Dermis blood vessel endothelial cell (primary cell): ENCODE results near the gene TARDBP. TPM values are rescaled to one million over a fixed set of nuclear protein-coding genes. Genes with fewer than 3 reads are reported as not detected.
"Not testable (repeated sequence)": the region's sequence is repeated elsewhere in the genome, so short reads cannot be mapped to it uniquely, and the experiment has no call there.

Experiments used
- DNase-seq: peaks from one replicate; pipeline ENCODE4 v3.0.0; 2010
- total RNA-seq: library from RNA; depleted of rRNA; stranded (reverse); fragments of >200 nt; gene quantifications from 2 replicates; pipeline ENCODE4 v1.2.3, GENCODE V29; 2014

Gene TARDBP
- total RNA-seq, 1 donor from 2014 or later = 133 TPM

- no peak for DNase-seq
Measured at GRCh38 chr1:11042995-11043874, 30.8 kb downstream of the TARDBP start.

DNA sequence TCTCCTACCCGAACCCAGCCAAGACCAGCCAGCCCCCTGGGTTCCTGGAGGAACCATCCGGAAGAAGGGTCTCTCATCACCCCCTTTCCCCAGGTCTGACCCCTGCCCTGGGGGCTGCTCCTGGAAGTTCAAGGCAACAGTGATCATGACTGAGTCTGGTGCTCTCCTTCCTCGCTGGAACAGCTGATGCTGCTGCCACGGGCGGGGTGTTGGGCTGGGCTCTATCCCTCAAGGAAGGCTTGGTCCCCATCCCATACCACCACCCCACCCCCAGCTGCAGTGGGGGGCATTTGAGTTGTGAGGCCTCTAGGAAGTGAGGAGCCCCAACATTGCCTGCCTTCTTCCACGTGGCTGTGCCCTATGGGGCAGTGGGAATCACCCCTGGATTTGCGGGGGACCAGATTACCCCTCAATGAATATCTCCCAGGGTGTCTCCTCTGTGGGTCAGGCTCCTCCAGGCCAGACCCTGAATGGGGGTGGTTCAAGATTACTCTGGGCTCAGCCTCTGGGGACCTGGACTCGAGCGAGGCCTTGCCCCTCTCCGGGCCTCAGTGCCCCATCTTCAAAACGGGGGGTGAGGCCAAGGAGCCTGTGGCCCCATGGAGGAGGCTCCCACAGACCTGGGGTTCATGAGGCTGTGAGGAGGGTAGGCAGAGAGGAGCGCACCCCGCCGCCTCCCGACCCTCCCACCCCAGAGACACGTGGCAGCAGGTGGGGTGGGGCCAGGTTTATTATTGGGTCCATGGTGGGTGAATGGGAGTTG, 31.8 kb downstream of the TARDBP start:
- DNase-seq = no peak

GRCh38 chr1:11044849-11045427, 32.5 kb downstream of the TARDBP start:
- DNase-seq = no peak

DNA sequence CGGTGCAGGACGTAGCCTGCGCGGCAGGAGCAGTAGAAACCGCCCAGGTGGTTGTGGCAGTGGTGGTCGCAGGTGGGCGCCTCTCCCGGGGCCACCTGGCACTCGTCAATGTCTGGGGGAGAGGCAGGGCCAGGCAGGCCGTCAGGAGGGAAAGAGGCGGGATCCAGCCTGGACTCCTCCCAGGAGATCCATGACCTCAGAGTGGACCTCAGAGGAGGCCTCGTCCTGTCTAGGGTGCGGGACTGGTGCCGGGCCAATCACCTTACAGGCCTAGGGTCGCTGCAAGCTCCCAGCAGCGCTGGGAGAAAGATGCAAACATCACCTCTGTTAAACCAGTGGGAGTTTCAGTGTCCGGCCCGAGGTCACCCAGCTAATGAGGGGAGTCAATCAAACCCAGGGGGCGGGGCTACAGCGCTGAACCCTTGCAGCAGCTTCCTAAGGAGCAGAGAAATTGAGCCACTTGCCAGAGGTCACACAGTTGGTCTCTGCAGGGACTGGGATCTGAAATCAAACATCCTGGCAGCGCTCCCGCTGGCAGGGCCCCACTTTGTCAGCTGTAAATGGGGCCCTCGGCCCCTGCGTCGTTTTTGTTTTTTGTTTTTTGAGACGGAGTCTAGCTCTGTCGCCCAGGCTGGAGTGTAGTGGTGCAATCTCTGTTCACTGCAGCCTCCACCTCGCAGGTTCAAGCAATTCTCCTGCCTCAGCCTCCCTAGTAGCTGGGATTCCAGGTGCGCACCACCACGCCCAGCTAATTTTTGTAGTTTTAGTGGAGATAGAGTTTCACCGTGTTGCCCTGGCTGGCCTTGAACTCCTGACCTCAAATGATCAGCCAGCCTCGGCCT, 33.2 kb downstream of the TARDBP start:
- no peak for DNase-seq

DNA sequence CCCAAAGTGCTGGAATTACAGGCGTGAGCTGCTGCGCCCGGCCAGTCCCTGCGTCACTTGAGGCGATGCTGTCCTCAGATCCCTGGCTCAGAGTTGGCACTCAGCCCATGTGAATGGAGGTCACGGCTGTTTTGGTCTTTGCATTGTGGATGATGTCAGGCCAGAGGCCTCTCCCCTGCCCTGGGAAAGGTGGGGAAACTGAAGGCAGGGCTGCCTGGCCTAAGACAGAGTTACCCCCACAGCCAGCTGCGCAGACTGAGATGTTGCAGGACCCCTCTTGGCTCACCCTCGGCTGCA, 33.8 kb downstream of the TARDBP start:
- no peak for DNase-seq

DNA sequence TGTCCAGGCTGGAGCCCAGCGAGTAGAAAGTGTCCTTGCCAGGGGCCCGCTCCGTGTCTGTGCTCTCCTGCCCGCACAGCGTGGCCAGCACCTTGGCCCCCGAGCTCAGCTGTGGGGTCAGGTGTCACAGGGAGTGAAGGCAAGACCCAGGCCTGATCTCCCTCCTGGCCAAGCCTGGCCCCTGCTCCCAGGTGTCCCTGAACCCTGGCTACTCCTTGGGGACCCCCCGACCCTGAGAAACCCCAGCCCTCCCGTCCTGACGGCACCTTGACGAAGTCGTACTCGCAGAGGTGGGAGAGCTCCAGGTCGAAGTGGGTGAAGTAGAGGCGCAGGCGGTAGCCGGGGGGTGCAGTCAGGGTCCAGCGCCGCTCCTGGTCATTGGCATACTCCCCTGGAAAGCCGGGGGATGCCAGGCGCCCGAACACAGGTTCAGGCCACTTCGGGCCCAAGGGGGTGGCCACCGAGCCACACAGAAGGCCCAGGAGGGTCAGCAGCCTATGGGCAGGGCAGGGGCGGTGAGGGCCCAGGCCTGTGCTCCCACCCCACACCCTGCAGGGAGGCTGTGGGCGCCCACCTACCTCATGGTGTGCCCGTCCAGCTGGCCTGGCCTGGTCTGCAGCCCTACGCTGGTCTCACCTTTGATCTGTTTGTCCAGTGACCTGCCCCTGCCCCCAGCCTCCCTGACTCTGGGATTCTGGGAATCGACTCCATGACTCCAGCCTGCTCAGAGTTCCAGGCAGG, 34.3 kb downstream of the TARDBP start, which contains the start of gene MASP2:
Gene MASP2 (minus strand): TSS at position 615 of the 741 bp plus-strand sequence. CDS start 32 bp downstream, at position 583.
- no peak for DNase-seq

- not testable (repeated sequence) for DNase-seq
Measured at GRCh38 chr1:11051121-11051520, 38.7 kb downstream of the TARDBP start.

DNA sequence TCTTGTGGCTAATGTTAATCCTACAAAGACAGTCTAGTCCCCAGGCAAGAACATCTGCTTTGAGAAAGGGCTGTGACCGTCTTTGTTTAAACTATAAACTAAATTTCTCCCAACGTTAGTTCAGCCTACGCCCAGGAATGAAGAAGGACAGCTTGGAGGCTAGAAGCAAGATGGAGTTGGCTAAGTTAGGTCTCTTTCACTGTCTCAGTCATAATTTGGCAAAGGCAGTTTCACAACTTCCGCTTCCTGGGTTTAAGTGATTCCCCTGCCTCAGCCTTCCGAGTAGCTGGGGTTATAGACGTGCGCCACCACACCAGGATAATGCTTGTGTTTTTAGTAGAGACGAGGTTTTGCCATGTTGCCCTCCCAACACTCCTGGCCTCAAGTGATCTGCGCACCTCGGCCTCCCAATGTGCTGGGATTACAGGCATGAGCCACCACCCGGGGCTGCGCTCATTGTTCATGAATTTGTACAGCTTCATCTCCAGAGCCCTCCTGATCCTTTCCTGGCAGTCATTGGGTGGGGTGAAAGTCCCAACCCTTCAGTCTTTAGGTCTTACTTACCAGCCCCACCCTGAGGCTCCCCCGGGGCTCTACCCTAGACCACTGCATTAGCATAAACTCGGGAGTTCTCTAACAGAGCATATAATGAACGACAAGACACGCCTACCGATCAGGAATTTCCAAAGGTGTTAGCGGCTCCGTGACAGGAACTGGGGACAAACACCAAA, 39.5 kb downstream of the TARDBP start:
- no peak for DNase-seq

DNA sequence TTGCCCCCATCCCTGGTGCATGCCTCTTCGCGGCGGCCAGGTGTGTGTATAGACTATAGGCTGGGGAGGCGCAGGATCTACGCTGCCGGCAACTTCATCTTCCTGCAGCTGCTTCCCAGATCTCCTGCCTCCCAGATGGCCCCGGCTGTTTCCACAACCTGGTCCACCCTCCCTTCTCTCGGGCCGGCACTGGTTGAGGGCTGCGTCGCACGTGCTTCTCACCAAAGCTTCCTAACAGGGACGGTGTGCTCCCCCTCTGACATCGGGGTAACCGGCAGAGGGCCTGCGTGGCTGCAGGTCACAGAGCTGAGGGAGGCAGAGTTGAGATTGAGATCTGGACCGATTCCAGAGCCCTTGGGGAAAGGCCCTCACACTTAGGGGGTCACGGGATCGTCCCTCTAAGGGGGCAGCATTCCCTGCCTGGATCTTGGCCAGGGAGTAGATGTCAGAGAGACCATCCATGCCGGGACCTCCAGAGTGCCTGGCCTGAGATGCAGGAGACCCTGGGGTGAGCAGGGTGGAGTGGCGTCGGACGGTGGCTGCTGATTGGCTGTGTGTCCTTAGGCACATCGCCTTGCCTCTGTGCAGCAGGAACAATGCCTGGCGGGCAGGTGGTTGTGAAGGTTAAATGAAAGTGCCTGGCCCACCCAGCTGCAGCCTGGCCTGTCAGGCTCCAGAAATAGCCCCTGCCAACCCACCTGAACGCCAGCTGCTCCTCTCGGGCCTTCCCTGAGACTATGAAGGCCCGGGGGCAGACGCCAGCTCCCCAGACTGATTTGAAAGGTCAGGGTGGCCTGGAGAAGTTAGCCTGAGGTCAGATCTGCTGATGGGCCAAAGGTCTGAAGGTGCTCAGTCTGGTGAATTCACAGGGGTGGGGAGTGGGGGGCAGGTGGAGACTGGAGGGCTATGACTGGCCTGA, 40.6 kb downstream of the TARDBP start:
- peak; percentile 36 for DNase-seq

- peak; percentile 32 for DNase-seq
Measured at GRCh38 chr1:11053758-11054137, 41.3 kb downstream of the TARDBP start.

DNA sequence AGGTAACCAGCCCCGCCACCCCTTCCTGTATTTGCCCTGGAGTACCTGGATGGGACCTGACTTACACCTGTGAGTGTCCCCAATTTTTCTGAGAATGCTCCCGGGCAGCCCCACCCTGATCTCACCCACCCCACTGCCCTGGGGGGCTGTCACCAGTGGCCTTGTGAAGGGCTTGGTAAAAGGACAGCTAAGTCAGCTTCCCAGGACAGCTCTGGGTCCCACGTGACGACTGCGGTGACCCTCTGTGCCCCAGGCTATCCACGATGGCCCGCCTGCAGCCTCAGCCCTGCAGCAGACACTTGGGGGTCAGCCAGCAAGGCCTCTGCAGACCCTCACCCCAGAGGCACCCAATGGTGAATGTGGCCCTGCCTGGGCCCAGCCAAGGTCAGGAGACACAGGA, 41.7 kb downstream of the TARDBP start:
- no peak for DNase-seq

- no peak for DNase-seq
Measured at GRCh38 chr1:11054666-11055065, 42.2 kb downstream of the TARDBP start.

DNA sequence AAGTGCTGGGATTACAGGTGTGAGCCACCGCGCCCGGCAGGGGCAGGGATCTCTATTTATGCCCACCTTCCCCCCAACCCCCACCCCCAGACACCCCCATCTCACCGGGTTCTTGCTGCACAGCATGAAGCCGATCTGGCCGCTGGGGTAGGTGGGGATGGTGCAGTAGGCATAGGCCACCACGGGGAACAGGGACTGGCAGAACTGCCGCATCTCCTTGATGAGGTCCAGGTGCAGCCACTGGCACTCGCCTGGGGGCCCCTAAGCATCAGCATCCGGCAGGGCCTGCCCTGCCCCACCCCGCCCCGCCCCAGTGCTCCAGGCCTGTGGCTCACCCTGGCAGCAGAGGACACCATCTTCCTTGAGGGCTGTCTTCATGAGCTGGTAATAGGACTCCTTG, 43.2 kb downstream of the TARDBP start:
- no peak for DNase-seq

DNA sequence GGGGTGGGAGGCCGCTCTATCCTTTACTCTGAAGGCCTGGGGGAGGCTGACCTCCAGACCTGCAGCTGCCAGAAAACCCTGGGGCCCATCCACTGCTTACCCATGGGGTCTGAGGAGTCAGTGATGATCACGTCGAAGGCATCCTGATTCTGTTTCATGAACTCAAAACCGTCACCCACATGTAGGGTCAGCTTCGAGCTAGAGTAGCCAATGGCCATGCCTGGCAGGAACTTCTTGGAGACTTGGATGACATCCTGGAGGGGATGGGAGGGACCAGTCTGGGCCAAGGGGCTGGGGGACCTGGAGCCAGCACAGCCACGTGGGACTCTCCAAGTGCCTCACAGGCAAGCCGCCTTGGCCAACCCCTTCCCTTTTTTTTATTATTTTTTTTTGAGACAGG, 44.0 kb downstream of the TARDBP start:
- DNase-seq = no peak

- no peak for DNase-seq
Measured at GRCh38 chr1:11057477-11057876, 45.0 kb downstream of the TARDBP start.

GRCh38 chr1:11058026-11058425, 45.6 kb downstream of the TARDBP start:
- no peak for DNase-seq

DNA sequence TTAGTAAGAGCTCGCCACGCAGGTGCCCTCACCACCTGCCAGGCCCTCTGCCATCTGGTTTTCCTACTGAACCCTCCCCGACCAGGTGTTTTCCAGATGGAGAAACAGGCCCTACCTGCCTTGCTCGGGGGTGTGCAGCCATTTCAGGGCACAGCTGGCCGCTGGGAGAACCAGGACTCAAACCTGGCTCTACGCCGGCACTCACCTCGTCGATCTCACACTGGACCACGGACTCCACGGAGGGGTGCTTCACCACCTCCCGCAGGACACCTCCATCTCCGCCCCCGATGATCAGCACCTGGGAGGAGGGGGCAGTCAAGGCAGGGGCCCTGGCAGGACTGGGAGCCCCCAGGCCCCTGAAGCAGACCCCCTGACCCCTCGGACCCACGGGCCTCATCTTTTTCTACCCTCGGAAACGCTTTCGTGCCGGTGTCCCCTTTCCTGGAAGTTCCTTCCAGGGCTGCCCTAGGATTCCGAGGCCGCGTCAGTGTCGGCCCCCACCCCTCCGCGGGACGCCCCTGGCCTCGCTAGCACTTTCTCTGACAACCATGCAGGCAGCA, 46.2 kb downstream of the TARDBP start:
- no peak for DNase-seq

GRCh38 chr1:11059155-11059967, 46.9 kb downstream of the TARDBP start:
- DNase-seq = peak; percentile 21
